Measurements from ENCODE around the gene OOSP4A.

OOSP4A gene

GRCh38 chr11:59963733-59964132 is at the start of gene OOSP4A:
Gene OOSP4A (plus strand): TSS chr11:59964033. CDS start chr11:59964033, 0 bp downstream.
- DNase-seq (ENCODE audit: low read depth), result no peak

DNA sequence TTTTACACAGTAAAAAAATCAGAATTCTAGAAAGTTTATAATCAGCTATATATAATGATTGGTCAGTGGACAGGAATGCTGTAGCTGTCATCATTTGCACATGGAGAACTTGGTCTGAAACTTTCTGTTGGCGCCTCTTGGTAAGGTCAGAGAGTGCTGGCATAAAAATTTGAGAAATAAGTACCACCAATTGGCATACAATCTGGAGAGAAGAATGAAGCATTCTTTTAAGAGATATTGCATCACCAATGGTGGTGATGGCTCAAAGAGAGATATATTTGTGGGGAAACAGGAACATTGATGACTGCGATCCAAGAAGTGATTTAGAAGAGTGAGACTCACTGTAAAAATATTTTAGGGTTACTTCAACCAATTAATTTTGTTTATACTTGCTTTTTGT is 45.4 kb upstream of the OOSP4A start:
- DNase-seq (ENCODE audit: low read depth), result peak; percentile 54

DNA sequence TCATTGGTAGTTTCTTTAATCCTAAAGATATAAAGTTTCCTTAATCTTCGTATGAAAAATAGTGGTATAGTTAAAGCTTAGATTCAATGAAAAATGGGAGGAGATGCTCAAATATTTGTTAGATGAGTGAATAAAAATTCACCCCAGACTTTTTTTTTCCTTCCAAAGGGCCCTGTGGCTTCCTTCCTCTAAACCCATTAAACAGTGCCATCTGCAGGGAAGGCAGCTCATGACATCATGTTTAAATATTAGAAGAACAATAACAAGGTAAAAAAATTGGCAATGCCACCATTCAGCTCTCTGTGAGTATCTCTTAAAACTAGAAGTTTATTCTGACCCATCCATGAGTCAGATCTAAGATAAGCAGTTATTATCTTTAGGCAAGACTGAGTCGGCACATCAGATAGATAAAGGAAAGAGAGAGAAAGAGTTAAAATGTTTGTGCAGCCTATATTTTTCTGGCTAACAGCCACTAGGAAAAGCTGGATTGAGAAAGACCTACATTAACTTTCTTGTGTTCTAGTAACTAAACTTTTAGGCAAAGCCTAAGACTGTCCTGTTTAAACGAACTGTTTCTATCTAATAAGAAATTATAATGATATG is 44.7 kb upstream of the OOSP4A start:
- DNase-seq (ENCODE audit: low read depth), result peak; percentile 62

DNA sequence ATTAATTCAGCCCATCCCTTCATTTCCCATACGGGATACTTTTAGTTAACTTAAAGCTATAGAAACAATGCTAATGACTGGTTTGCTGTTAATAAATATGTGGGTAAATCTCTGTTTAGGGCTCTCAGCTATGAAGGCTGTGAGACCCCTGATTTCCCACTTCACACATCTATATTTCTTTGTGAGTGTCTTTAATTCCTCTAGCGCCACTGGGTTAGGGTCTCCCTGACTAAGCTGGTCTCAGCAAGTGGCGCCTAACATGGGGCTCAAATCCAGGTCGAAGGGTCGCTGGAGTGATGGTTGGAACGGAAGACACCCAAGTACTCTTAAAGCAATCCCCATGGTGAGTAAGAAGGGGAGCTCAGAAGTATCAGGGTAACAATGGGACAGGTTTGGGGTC is 40.0 kb upstream of the OOSP4A start:
- DNase-seq (ENCODE audit: low read depth), result no peak

GRCh38 chr11:59931688-59932087 is 32.1 kb upstream of the OOSP4A start:
- DNase-seq (ENCODE audit: low read depth), result no peak

DNA sequence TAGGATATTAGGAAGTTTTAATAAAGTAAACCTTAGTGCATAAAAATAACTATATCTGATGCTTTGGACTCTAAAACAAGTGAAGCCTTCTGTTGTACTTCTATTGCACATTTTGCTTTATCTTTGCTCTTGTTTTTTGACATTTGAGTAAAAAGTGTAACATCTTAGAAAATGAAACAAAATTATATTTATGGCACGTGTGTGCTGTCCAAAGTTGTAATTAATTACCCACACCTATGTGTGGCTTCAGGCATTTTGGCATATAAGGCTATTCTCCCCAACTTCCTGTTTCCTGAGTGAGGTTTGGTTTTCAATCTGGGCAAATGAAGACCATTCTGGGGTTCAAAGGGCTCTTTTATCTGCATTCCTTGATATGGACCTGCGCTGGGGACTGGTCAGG is 25.7 kb upstream of the OOSP4A start, which contains the start of gene OOSP1:
TSS of gene OOSP1 (plus strand) at position 301 of the 400 bp plus-strand sequence. CDS start at position 324, 23 bp downstream.
- DNase-seq (ENCODE audit: low read depth), result no peak

DNA sequence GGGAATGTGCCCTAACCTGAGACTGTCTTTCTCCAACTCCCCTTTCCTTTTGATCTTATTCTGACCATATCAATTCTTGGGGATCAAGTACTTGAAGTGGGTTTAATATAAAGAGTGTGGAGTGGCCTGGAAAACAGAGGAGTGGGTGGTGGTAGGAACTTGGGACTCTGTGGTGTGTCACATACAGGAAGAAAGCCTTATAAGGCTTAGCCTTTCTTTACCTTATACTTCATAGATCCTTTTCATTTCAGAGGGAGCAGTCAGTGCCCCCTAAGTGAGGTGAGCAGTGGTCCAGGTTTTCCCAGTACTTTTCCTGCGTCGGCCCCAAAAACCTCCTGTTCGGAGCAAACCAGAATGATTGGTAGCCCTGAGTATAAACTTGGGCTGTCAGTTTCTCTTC is 25.1 kb upstream of the OOSP4A start:
- no peak for DNase-seq (ENCODE audit: low read depth)

DNA sequence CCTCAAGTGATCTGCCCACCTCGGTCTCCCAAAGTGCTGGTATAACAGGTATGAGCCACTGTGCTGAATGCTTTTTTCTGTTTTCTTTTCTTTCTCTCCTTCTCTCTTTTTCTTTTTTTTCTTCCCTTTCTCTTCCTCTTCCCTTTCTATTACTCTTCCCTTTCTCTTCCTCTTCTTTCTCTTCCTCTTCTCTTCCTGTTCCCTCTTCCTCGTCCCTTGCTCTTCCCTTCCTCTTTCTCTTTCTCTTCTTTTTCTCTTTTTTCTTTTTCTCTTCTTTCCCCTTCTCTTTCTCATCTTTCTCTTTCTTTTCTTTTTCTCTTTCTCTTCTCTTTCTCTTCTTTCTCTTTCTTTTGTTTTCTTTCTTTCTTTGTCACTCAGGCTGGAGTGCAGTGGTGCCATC is 24.4 kb upstream of the OOSP4A start:
- no peak for DNase-seq (ENCODE audit: low read depth)

- DNase-seq (ENCODE audit: low read depth), result no peak
Observed at GRCh38 chr11:59941091-59941490, 22.7 kb upstream of the OOSP4A start.

GRCh38 chr11:59943997-59944714 is 19.7 kb upstream of the OOSP4A start:
- DNase-seq (ENCODE audit: low read depth), result no peak

DNA sequence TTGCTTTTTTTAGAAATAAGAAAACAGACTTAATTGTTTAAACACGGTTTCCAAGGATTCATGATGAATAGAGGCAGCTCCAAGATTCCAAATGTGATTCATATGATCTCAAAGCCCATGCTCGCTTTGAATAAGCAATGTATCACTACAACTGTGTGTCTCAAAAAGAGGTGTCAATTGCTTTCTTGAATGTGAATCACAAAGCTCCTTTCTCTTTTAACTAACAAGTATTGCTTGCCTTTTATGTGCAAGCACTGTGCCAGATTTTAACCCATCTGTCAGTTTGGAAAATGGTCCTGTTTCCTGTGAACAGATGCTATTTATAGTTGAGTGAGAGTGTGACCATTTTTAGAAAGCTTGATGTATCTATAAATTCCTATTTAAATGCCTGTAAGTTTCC is 19.1 kb upstream of the OOSP4A start:
- no peak for DNase-seq (ENCODE audit: low read depth)

- no peak for DNase-seq (ENCODE audit: low read depth)
Observed at GRCh38 chr11:59953463-59954218, 10.2 kb upstream of the OOSP4A start.

GRCh38 chr11:59954219-59954847 is 9.5 kb upstream of the OOSP4A start:
- DNase-seq (ENCODE audit: low read depth), result no peak

GRCh38 chr11:59957094-59957493 is 6.7 kb upstream of the OOSP4A start:
- peak; percentile 4 for DNase-seq (ENCODE audit: low read depth)

DNA sequence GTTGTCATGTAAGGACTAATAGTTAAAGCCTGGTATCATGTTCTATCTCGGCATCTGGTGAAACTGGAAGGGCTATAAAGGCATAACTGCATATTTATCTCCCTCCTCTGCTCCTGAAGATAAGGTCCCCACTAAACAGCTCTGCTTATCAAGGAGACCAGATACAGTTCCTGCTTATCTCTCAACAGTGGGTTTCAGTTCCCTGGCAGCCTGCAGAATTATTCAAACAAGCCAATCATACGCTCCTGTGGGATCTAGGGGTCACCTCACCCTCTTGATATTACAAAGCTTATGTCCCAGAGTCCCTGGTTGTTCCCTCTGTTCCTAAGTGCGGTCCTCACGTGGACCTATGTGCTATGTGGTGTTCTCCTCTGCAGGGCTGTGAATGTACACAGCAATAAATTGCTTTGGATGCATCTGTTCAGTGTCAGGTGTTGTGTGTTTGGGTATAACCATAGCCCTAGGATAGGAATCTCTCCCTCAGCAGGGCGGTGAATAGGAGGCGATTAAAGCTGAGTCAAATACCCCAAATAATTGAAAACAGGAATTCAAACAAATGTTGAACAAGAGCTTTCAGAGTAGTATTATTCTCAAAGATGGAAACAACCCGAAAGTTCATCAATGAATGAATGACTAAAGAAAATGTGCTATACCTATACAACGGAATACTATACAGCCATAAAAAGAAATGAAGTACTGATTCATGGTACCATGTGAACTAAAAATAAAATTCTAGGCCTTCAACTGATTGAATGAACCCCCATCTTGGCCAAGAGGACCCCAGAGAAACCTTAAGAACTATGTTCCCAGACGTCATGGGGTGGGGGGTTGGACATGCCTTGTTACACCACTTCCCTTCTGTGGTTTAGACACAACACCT is 3.1 kb upstream of the OOSP4A start:
- no peak for DNase-seq (ENCODE audit: low read depth)

DNA sequence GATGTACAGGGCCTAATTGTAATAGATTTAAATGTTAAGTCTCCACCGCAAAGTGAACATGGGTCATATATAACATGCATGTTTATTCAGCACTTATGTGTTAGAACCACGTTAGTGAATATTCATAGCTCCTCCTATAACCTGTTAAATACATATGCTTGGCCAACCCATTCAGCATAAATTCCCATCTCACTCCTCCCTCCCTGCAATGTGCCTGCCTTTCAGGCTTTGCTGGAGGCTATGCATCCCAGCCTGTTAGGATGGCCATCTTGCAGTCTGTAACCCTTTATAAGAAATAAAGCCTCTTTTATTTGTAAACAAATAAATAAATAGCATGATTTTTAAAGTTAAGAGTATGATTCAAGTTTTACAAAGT is 1.7 kb upstream of the OOSP4A start:
- DNase-seq (ENCODE audit: low read depth), result no peak

- no peak for DNase-seq (ENCODE audit: low read depth)
Observed at GRCh38 chr11:59965424-59965823, 1.6 kb downstream of the OOSP4A start.

DNA sequence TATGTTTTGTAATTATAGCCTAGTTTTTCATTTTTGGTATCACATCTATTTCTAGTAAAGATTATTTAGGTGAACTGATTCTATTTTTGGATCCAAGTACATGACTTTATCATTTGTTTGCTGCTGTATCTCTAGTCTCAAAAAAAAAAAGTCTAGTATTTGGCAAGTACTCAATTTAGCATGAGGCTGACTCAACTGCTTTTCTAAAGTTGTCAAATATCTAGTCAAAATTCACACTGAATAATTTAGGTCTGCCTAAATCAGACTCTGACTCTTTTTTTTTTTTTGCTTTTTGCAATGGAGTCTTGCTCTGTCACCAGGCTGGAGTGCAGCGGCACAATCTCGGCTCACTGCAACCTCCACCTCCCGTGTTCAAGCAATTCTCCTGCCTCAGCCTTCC is 2.4 kb downstream of the OOSP4A start:
- no peak for DNase-seq (ENCODE audit: low read depth)

- no peak for DNase-seq (ENCODE audit: low read depth)
Observed at GRCh38 chr11:59967677-59968394, 4.0 kb downstream of the OOSP4A start.

DNA sequence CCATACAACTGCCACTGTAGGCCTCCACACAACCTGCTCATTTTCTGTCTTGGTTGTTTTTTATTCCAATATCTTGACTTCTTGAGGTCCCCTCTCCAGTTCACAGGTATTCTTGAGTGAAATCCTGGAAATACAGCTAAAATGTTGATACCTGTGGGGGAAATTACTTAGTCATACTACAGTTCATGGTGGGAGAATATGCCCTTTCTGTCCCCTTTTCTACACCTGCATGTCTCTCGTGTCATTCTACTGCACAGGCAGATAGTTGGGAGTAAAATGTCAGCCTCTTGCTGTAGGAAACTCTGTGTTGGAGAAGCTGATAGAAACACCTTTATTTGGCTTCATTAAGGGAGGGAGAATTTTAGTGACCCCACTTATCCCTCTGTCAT is 4.6 kb downstream of the OOSP4A start:
- DNase-seq (ENCODE audit: low read depth), result no peak

DNA sequence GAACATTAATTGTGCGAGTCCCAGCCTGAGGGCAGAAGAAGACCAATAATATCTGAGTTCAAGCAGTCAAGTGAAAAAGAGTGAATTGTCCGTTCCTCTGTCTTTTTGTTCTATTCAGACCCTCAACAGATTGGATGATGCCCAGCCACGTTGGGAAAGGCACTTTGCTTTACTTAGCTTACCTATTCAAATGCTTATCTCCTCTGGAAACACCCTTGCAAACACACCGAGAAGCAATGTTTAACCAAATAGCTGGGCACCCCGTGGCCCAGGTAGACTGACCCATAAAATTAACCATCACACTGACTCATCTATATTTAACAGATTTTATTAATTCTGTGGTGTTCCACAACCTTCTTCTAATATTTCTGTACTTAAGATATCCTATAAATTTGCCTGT is 9.3 kb downstream of the OOSP4A start:
- DNase-seq (ENCODE audit: low read depth), result no peak
